GM10266 (cell line): Measurements from ENCODE around the gene HPCAL1.
A peak's percentile ranks its signal among the peaks of the same experiment; 100 is the strongest.

Experiments
- DNase-seq: peaks from one replicate; pipeline ENCODE4 v3.0.0; 2012; ENCODE audit errors: extremely low spot score
- CTCF ChIP-seq: IDR thresholded peaks from 2 replicates; pipeline ENCODE4 v1.5.1; 2012; ENCODE audit warnings: mild to moderate bottlenecking, low read depth; ENCODE audit not compliant: control insufficient read depth, insufficient read depth; ENCODE audit errors: missing control alignments

Gene HPCAL1

GRCh38 chr2:10302479-10303180 lies at the start of gene HPCAL1:
Gene HPCAL1, plus strand, starts transcription at chr2:10302904. Its CDS starts 116,854 bp downstream, at chr2:10419758.
- DNase-seq, result peak; percentile 98
- TF ChIP-seq CTCF, result peak; percentile 49

- TF ChIP-seq CTCF, result no peak
- no peak for DNase-seq
Measured at GRCh38 chr2:10253596-10254372, 48.9 kb upstream of the HPCAL1 start.

GRCh38 chr2:10254373-10255188 lies 48.1 kb upstream of the HPCAL1 start:
- no peak for TF ChIP-seq CTCF
- no peak for DNase-seq

GRCh38 chr2:10255189-10256030 lies 47.3 kb upstream of the HPCAL1 start:
- no peak for TF ChIP-seq CTCF
- no peak for DNase-seq

- DNase-seq, result no peak
- TF ChIP-seq CTCF, result no peak
Measured at GRCh38 chr2:10256031-10256514, 46.6 kb upstream of the HPCAL1 start.

- no peak for TF ChIP-seq CTCF
Measured at GRCh38 chr2:10256515-10257031, 46.1 kb upstream of the HPCAL1 start.

More at GRCh38 chr2:10256515-10257031, 46.1 kb upstream of the HPCAL1 start:
- no peak for DNase-seq
